ENCODE data around the gene ANKRD17.

- TF ChIP-seq REPIN1 (tag by site-specific recombination; IDR thresholded peaks at IDR 0.05; ENCODE audit: low read depth) (no peak), KLF1 (tag by site-specific recombination; IDR thresholded peaks at IDR 0.05) (no peak), ZNF561 (tag by site-specific recombination; IDR thresholded peaks at IDR 0.05; ENCODE audit: borderline replicate concordance) (no peak), ZSCAN30 (tag by site-specific recombination; IDR thresholded peaks at IDR 0.05) (no peak), CTCF (tag by site-specific recombination; IDR thresholded peaks at IDR 0.05) (no peak), ZBTB26 (tag by site-specific recombination; optimal IDR thresholded peaks at IDR 0.05) (no peak), ZNF24 (tag by site-specific recombination; IDR thresholded peaks at IDR 0.05) (no peak), ATF2 (tag by site-specific recombination; IDR thresholded peaks at IDR 0.05; ENCODE audit: low read depth) (no peak), ZSCAN5A (tag by site-specific recombination; IDR thresholded peaks at IDR 0.05) (no peak), TSHZ1 (tag by site-specific recombination; IDR thresholded peaks at IDR 0.05; ENCODE audit: borderline replicate concordance) (no peak), ZEB2 (tag by site-specific recombination; IDR thresholded peaks at IDR 0.05) (no peak), ZBTB49 (tag by site-specific recombination; IDR thresholded peaks at IDR 0.05; ENCODE audit: low read depth) (no peak), ZNF214 (tag by site-specific recombination; IDR thresholded peaks at IDR 0.05; ENCODE audit: borderline replicate concordance) (no peak), ZNF747 (tag by site-specific recombination; IDR thresholded peaks at IDR 0.05) (no peak)
Observed at GRCh38 chr4:73166212-73166611, 92.4 kb downstream of the ANKRD17 start.
